ENCODE measurements around the gene EYA2.

GRCh38 chr20:47035026-47035590, 140.5 kb downstream of the EYA2 start:
- TF ChIP-seq MAX (IDR thresholded peaks at IDR 0.05; ENCODE audit: insufficient read depth, insufficient read length) (no peak), FOS (IDR thresholded peaks at IDR 0.05; ENCODE audit: borderline replicate concordance, insufficient read depth, low read length) (no peak), POLR2AphosphoS5 (IDR thresholded peaks at IDR 0.05; ENCODE audit: insufficient read depth, low read depth, low read length) (no peak), CTCF (IDR thresholded peaks at IDR 0.05; ENCODE audit: extremely low read depth in 1 of 2, insufficient read depth in 1 of 2, low read depth in 1 of 2, low read length in 2 of 2) (no peak), POLR2A (IDR thresholded peaks at IDR 0.05; ENCODE audit: low read depth, low read length) (no peak), EZH2 (IDR thresholded peaks at IDR 0.05; ENCODE audit: borderline replicate concordance, low read depth, low read length, severe bottlenecking) (no peak), JUN (IDR thresholded peaks at IDR 0.05; ENCODE audit: borderline replicate concordance, insufficient read depth, insufficient read length, low read depth) (no peak), GATA2 (IDR thresholded peaks at IDR 0.05; ENCODE audit: insufficient read depth, insufficient read length, low read depth, low read length) (no peak), MYC (IDR thresholded peaks at IDR 0.05; ENCODE audit: low read depth, low read length) (no peak)

Data from endothelial cell of umbilical vein (primary cell).